Dedifferentiated amniotic fluid mesenchymal stem cell (primary cell): Measurements from ENCODE around the gene BOD1L2.

ENCODE experiments used
- DNase-seq: peaks from one replicate; pipeline ENCODE4 v3.0.0-alpha.2; 2016; ENCODE audit errors: extremely low spot score

Gene BOD1L2

GRCh38 chr18:57146956-57147636, at the start of gene BOD1L2:
BOD1L2 (plus strand) TSS chr18:57147087; CDS start chr18:57147313, 226 bp downstream.
- DNase-seq, result no peak

- DNase-seq, result no peak
Measured at GRCh38 chr18:57107140-57107832, 39.6 kb upstream of the BOD1L2 start.

DNA sequence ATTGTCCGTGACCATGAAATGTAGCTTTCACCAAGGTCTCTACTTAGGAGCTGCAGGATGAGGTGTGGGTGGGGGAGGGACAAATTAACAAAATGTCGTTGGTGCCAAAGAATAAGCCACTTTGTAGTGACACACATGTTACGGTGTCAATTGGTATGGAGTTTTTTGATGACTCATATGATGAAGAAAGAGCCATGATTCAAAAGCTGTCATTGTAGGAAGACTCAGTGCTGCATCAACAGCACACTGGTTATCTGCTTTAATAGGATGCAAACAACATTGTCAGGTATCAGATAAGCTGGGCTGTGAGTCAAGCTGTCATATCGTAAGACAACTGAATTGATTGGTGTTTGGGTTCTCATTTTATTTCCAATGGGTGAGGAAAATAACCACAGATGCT, 36.6 kb upstream of the BOD1L2 start:
- no peak for DNase-seq

DNA sequence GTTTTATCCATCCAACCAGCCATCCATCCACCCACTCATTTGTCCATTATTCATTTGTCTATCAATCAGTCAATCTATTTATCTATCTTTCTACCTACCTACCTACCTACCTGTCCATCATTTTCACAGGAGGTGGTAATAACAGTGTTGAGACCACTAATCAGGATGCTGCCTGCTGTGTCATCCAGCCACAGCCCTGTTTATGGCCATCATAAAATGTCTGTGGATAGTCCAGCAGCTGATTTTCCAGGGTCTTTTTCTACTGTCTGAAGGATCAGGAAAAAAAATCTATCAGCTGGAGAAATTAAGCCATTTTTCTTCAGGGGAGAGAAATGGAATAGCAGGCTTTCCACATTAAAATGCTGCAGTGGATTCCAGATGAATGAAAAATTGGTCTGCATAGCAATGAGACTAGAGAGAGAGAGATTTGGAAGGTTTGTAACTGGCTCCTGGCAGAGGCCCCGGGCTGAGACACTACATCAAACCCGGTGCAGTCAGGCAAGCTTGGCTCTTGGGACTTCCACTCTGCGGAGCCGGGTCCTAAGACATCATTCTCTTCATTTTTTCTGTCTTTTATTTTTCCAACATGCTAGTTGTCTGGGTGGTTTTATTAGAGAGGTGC, 33.0 kb upstream of the BOD1L2 start:
- no peak for DNase-seq

DNA sequence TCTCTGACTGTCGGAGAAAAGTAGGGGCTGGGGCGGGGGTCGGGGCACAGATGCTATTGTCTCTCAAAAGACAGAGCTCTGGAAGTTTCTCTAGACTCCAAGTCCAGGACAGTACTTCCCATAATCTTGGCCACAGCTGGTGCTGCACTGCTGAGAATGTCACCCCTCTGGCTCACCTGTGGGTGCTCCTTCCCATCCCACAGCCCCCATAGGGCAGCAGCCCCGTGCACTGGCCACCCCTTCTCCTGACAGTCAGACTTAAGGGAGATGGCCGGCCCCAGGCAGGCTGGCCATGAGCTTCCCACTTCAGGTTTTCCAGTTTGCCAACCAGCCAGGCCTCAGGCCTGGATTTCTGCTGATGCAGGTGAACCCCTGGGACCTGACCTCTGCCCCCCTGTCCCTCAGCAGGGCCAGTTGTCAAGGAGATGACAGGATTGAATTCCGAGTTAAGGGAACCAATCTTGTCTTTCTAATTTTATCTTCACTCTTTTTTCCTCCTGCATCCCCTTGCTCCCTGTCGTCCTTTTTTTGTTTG, 30.2 kb upstream of the BOD1L2 start:
- DNase-seq, result no peak

DNA sequence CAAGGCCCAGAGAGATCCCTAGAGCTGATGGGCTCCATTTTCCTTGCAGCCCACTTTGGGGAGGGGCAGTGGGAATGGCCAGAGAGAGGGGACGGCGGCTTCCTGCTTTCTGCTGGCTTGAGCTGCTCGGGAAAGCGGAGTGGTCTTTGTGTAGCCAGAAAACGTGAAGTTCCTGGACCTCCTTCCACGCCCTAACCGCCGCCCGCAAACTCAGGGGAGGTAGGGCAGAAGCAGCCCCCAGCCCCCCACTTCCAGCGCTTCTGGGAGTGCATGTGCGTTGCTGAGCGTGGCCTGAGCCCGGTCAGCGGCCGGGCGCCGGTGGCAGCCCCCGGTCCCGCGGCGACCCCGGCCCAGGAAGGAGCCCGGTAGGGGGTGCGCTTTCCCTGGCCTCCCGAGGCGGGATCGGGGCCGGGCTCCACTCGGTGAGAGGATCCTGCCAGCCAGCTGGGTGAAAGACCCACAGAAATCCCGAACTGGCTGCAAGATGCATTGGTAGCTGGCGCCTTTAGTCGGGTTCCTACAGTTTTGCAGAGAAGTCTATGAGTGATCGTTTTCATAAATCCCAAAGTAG, 25.3 kb upstream of the BOD1L2 start:
- no peak for DNase-seq

DNA sequence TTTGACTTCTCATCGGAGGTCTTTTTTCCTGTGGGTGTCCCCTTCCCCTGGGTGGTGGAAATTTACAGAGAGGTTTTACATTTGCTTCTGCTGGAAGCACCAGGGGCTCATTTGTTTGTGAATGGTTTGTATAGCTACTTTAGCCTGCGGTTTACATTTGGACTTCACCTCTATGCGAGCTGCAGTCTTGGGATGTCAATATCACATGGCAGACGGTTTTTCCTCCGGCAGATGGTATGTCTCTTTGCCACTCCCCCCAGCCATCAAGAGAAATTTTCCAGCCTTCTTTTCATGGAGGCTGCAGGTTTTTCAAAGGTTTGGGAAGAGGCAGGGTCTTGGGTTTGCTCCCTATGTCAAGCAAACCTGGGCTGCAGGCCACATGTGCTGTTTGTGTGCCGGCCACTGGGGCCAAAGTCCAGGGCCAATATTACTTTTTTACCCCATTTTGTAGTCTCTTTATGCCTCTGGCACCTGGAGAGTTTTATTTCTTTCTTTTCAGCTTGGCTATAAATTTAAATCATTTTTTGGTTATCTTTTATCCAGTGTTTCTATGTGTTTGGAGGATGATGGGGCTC, 23.9 kb upstream of the BOD1L2 start:
- DNase-seq, result no peak

GRCh38 chr18:57125627-57126026, 21.3 kb upstream of the BOD1L2 start:
- no peak for DNase-seq

GRCh38 chr18:57128220-57128932, 18.5 kb upstream of the BOD1L2 start:
- DNase-seq, result no peak

DNA sequence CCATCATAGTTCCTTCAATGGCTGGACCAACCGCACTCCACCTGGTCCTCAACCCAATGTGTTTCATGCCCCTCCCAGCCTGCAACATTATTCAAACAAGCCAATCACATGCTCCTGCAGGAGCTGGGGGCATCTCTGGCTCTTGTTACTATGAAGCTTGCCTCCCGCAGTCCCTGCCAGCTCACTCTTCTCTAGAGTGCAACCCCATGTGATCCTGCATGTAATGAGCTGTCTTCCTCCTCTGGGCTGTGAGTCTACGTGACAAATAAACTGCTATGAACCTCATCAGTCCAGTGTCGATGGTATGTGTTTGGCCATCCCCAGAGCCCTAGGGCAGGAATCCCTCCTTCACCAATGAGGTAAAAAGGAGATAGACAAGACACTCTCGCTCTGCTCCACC, 15.8 kb upstream of the BOD1L2 start:
- no peak for DNase-seq

DNA sequence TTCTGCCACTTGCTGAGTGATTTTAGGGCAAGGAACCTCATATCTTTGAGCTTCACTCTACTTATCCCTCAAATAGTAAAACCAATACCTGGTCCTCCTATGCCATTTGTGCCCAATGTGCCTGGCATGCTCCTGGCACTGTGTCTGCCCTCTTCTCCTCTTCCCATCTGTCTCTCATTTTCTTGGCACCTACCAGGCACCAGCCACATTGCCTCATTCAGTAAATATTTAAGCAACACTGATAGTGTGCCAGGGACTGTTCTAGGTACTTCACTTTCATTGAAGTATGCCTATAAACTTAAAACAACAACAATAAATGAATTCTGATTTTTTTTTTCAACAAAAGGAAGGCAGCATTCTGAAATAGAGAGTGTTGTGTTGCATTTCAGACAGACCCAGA, 15.1 kb upstream of the BOD1L2 start:
- DNase-seq, result no peak

- no peak for DNase-seq
Measured at GRCh38 chr18:57134618-57135135, 12.2 kb upstream of the BOD1L2 start.

DNA sequence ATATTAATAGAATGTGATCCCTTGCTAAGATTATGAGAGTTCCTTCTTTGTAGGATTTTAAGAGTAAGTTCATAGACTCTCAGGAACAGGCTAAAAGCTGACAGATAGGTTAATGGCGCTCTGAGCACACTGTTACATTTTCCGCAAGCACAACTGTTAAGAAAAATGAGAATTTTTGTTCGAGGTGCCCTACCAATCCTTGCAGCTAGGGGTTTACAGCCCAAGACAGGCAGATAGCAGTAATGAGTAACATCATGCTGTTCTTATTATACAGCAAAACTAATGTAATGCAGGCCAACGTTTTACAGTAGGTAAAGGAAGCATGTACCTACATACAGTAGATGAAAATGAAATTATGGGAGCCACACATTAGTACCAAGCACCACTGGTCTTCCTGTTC, 11.2 kb upstream of the BOD1L2 start:
- no peak for DNase-seq

DNA sequence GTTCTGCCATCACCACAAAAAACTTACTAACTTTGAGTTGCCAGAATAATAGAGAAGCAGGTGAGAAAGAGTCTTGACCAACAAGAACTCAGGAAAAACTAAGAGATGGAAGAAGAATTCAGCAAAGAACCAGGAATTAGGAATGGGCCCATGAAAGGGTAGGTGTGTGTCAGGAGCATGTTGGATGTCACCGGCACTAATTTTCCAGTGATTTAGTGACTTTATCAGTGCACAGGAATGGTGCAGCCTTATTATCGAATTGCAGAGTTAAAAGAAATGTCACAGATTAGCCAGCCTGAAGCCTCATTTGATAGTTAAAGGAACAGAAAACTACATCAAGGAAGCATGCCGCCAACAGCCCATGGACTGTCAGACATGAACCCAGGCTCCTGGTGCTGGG, 9.0 kb upstream of the BOD1L2 start:
- DNase-seq, result no peak

DNA sequence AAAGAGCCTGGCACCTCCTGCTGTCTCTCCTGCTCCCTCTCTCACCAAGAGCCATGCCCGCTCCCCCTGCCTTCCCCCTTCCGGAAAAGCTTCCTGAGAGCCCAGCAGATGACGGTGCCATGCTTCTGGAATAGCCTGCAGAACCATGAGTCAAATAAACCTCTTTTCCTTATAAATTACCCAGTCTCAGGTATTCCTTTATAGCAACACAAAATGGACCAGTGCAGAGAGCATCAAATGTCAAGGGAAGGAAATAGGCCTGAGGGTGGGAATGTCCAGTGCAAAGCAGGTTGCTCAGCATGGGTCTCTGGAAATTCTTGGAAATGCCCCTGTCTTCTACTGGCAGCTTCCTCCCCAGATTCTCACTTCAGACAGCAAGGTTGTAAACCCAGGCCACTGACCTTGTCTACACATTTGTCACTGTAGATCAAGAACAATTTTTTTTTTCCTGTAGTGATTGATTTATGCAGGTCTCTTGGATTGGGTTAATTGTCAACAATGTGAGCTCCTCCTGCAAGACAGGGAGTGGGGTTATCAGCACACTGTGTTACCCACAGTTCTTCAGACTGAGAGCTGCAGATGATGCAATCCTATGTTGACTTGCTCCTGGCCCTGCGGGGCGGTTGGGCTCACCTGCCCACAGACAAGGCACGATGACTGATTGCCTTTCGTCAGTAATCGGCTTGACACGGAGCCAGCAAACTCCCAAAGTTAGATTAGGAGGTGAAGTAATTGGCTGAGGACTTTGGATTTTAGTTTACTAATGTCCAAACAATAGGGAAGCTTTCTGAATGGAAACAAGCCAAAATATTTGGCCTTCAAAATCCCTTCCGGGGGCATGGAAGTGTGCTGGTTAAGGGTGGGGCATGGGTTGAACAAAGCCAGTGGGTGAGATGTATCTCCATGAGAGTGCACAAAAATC, 5.4 kb upstream of the BOD1L2 start:
- no peak for DNase-seq

DNA sequence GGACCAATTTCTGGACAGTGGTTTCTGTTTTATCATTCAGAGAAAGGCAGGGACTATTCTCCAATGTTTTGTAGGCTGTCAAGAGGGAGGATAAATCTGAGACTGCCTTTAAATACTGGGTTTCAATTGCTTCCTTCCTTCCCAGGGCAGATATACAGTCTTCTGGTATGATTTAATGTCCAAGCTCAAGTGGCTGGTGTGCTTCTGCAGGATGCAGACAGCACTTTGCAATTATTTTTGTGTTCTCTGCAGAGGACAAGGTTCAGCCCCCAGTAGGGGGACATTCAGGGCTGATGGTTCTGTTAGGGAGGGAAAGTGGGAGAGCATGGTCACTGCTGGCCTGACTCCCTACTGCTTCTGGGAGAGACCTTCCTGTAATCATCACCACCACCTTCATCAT, 4.6 kb upstream of the BOD1L2 start:
- no peak for DNase-seq

- no peak for DNase-seq
Measured at GRCh38 chr18:57143265-57143664, 3.6 kb upstream of the BOD1L2 start.

DNA sequence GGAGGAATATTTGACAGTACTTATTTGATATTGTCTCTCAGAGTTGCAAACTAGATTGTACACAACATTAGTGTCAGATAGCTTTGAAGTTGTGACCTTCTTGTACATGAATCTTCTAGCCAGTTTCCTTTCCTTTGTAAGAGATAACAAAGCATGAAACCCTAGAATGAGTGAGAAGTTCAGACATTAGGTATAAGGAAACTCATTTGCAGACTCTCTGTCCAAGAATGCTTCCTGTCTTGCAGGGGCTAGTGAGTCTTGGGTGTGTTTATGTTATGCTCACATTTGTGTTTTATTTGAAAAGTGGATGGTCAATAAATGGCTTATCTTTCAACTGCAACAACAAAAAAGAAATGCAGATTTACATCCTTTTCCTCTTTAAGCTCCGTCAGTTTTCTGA, 1.4 kb downstream of the BOD1L2 start:
- DNase-seq, result no peak

DNA sequence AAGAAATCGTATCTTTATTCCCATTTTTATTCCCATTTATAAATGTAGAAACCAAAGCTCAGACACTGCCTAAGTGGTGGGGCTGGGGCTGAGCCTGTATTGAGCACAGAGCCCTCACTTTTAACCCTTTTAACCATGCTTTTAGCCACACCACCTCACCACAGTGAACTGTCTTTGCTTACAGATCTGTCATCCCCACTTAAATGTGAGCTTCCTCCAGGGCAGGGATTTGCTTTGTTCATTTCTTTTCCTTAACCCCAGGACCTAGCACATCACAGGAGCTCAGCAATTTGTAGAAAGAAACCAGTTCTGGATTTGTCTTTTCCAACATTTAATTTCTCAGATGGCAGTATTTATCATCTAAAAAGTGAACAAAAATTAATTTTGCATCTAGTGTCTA, 2.2 kb downstream of the BOD1L2 start:
- DNase-seq, result no peak

DNA sequence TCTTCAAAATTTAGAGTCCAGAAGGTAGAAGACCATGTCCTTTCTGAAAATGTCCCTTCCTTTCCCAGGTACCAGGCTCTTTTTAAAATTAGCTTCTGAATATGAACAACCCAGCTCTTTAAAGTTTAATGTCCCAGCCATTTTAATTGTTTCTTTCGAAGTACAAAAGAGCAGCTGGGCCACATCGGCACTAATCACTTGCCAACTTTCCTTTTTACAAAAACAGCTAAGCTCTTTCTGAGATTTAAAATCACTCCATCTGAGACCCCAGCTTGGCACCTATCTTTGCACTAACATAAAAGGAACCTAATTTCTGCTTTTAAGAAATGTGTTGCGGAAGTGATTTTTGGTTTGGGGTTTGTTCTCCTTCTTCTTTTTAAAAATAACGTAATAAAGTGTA, 2.6 kb downstream of the BOD1L2 start:
- no peak for DNase-seq
